Calu3 (cell line): ENCODE results near the gene ZFYVE9. TPM values are rescaled to one million over a fixed set of nuclear protein-coding genes. Genes with fewer than 3 reads are reported as not detected.

Source experiments
- BruUV-seq: library from RNA; stranded (reverse); fragments of 400-500 nt; replicated peaks from 2 replicates; lab custom pipeline; 2021; lab: Mats Ljungman, UMichigan
- CTCF ChIA-PET: fragments of 300-600 bp; sonication (Branson Sonifier 250); formaldehyde crosslinking; loops from one replicate; lab custom pipeline; 2022; ENCODE audit warnings: antibody characterized with exemption; lab: Charles Lee
- DNase-seq: peaks from one replicate; pipeline ENCODE4 v3.0.0; 2022
- H3K27ac Mint-ChIP-seq: one replicate; pipeline ENCODE4 v1.8.0; 2022; ENCODE audit warnings: mixed read lengths; ENCODE audit not compliant: unreplicated experiment
- H3K27me3 Mint-ChIP-seq: one replicate; pipeline ENCODE4 v1.8.0; 2022; ENCODE audit warnings: mixed read lengths; ENCODE audit not compliant: unreplicated experiment
- H3K36me3 Mint-ChIP-seq: one replicate; pipeline ENCODE4 v1.8.0; 2022; ENCODE audit warnings: mild to moderate bottlenecking, moderate library complexity, mixed read lengths; ENCODE audit not compliant: insufficient read depth, unreplicated experiment
- H3K4me1 Mint-ChIP-seq: one replicate; pipeline ENCODE4 v1.8.0; 2022; ENCODE audit warnings: mild to moderate bottlenecking, low read depth, mixed read lengths; ENCODE audit not compliant: unreplicated experiment
- H3K4me3 Mint-ChIP-seq: one replicate; pipeline ENCODE4 v1.8.0; 2022; ENCODE audit warnings: mild to moderate bottlenecking, low read depth, moderate library complexity, mixed read lengths; ENCODE audit not compliant: unreplicated experiment
- H3K9me3 Mint-ChIP-seq: one replicate; pipeline ENCODE4 v1.8.0; 2022; ENCODE audit warnings: low read depth, mixed read lengths; ENCODE audit not compliant: unreplicated experiment
- CTCF ChIP-seq: fragments of 200-600 bp; IDR thresholded peaks from one replicate; pipeline ENCODE4 v1.8.0; 2022; ENCODE audit warnings: antibody characterized with exemption; ENCODE audit not compliant: unreplicated experiment
- intact Hi-C: fragments of 100-400 bp; cut with micrococcal nuclease; formaldehyde crosslinking; loops from one replicate; pipeline ENCODE4 v1.10.0; 2022; ENCODE audit not compliant: unreplicated experiment
- total RNA-seq: library from RNA; stranded (reverse); gene quantifications from 2 replicates; pipeline ENCODE4 v1.2.3, GENCODE V29; 2022

The ZFYVE9 gene
- total RNA-seq, 1 experiment from 2014 or later: 13.6 TPM

GRCh38 chr1:52346653-52347052 is 204.8 kb downstream of the ZFYVE9 start:
- Mint-ChIP-seq H3K4me3 (no peak overlapping the region), H3K27ac (no peak overlapping the region), H3K27me3 (no peaks in the 10 kb centered on the region), H3K9me3 (no peaks in the 10 kb centered on the region), H3K4me1 (no peaks in the 10 kb centered on the region), H3K36me3 (peaks cover 17% of the 10 kb centered on the region)
- no TSS peak for BruUV-seq
- no peak for DNase-seq
- TF ChIP-seq CTCF: no peak
- CTCF ChIA-PET: no interaction called here
- intact Hi-C loops: no loop called here

GRCh38 chr1:52348704-52349300 is 206.9 kb downstream of the ZFYVE9 start:
- Mint-ChIP-seq H3K4me3 (no peak overlapping the region), H3K36me3 (peaks cover 22% of the 10 kb centered on the region), H3K9me3 (no peaks in the 10 kb centered on the region), H3K27ac (no peak overlapping the region), H3K4me1 (no peaks in the 10 kb centered on the region), H3K27me3 (no peaks in the 10 kb centered on the region)
- intact Hi-C loops: no loop called here
- TF ChIP-seq CTCF: no peak
- CTCF ChIA-PET: interaction anchor here (0.5 to 1.0 kb wide), 3 partner anchors 51 to 221 kb away, joined by 3 to 4 read pairs (median 4); no protein-coding TSS in a partner anchor
- DNase-seq: no peak
- BruUV-seq: no TSS peak

- H3K36me3 Mint-ChIP-seq: peaks cover 42% of the 10 kb centered on the region
- BruUV-seq: no TSS peak
- no peak overlapping the region for H3K27ac Mint-ChIP-seq
- intact Hi-C loops: no loop called here
- H3K4me3 Mint-ChIP-seq: no peak overlapping the region
- H3K9me3 Mint-ChIP-seq: no peaks in the 10 kb centered on the region
- DNase-seq: no peak
- CTCF ChIA-PET: no interaction called here
- TF ChIP-seq CTCF: no peak
- no peaks in the 10 kb centered on the region for H3K27me3 Mint-ChIP-seq
- H3K4me1 Mint-ChIP-seq: no peaks in the 10 kb centered on the region
Measured at GRCh38 chr1:52352690-52353089, 210.8 kb downstream of the ZFYVE9 start.

- DNase-seq: no peak
- intact Hi-C loops: no loop called here
- Mint-ChIP-seq H3K4me1 (no peaks in the 10 kb centered on the region), H3K27ac (no peak overlapping the region), H3K36me3 (peaks cover 36% of the 10 kb centered on the region), H3K27me3 (no peaks in the 10 kb centered on the region), H3K9me3 (no peaks in the 10 kb centered on the region), H3K4me3 (no peak overlapping the region)
- no TSS peak for BruUV-seq
- no peak for TF ChIP-seq CTCF
- CTCF ChIA-PET: no interaction called here
Measured at GRCh38 chr1:52355436-52355835, 213.5 kb downstream of the ZFYVE9 start.
